H9 (cell line): ENCODE measurements around the gene HHATL. TPM values are rescaled to one million over a fixed set of nuclear protein-coding genes. Genes with fewer than 3 reads are reported as not detected.
"Not testable (repeated sequence)": the region's sequence is repeated elsewhere in the genome, so short reads cannot be mapped to it uniquely, and the experiment has no call there.

Experiments used
- DNase-seq: peaks from one replicate; pipeline ENCODE4 v3.0.0-alpha.2; 2017
- H2AFZ ChIP-seq: one replicate; pipeline ENCODE4 v1.6.1; 2013; ENCODE audit warnings: mild to moderate bottlenecking, low read length, control low read depth, moderate library complexity
- H2AK5ac ChIP-seq: 2 replicates; pipeline ENCODE4 v1.6.1; 2013; ENCODE audit warnings: low read length, control low read depth, mixed read lengths; ENCODE audit not compliant: insufficient read length
- H2BK120ac ChIP-seq: one replicate; pipeline ENCODE4 v1.6.1; 2013; ENCODE audit warnings: low read depth, mild to moderate bottlenecking, low read length, control low read depth, inconsistent platforms; ENCODE audit not compliant: poor library complexity, severe bottlenecking
- H2BK12ac ChIP-seq: 2 replicates; pipeline ENCODE4 v1.6.1; 2013; ENCODE audit warnings: low read length, control low read depth, mixed read lengths, low read depth; ENCODE audit not compliant: insufficient read length
- H2BK15ac ChIP-seq: 2 replicates; pipeline ENCODE4 v1.6.1; 2013; ENCODE audit warnings: low read depth, low read length, control low read depth
- H2BK20ac ChIP-seq: one replicate; pipeline ENCODE4 v1.6.1; 2013; ENCODE audit warnings: low read depth, mild to moderate bottlenecking, low read length, control low read depth, inconsistent platforms; ENCODE audit not compliant: poor library complexity, severe bottlenecking
- H2BK5ac ChIP-seq: 2 replicates; pipeline ENCODE4 v1.6.1; 2013; ENCODE audit warnings: low read length, control low read depth, mixed read lengths; ENCODE audit not compliant: insufficient read length
- H3K14ac ChIP-seq: 2 replicates; pipeline ENCODE4 v1.6.1; 2013; ENCODE audit warnings: low read length, control low read depth; ENCODE audit not compliant: insufficient read depth
- H3K18ac ChIP-seq: 2 replicates; pipeline ENCODE4 v1.6.1; 2013; ENCODE audit warnings: low read depth, mild to moderate bottlenecking, mixed read lengths, low read length, control low read depth; ENCODE audit not compliant: insufficient read length
- H3K23ac ChIP-seq: 2 replicates; pipeline ENCODE4 v1.6.1; 2013; ENCODE audit warnings: low read length, control low read depth, mixed read lengths, low read depth; ENCODE audit not compliant: insufficient read length
- H3K23me2 ChIP-seq: 2 replicates; pipeline ENCODE4 v1.6.1; 2013; ENCODE audit warnings: low read depth, mild to moderate bottlenecking, mixed read lengths, low read length, control low read depth; ENCODE audit not compliant: insufficient read length, poor library complexity, severe bottlenecking
- H3K27ac ChIP-seq: 2 replicates; pipeline ENCODE4 v1.5.1; 2013; ENCODE audit warnings: low read length, control low read depth, mixed read lengths, low read depth; ENCODE audit not compliant: insufficient read length
- H3K27me3 ChIP-seq: 2 replicates; pipeline ENCODE4 v1.6.1; 2013; ENCODE audit warnings: low read length, control low read depth, inconsistent platforms; ENCODE audit not compliant: insufficient read depth
- H3K4ac ChIP-seq: 2 replicates; pipeline ENCODE4 v1.6.1; 2013; ENCODE audit warnings: low read depth, mild to moderate bottlenecking, control low read depth, inconsistent platforms, low read length, moderate library complexity
- H3K4me1 ChIP-seq: 2 replicates; pipeline ENCODE4 v1.6.1; 2013; ENCODE audit warnings: low read length, control low read depth, inconsistent platforms; ENCODE audit not compliant: insufficient read depth
- H3K4me2 ChIP-seq: 2 replicates; pipeline ENCODE4 v1.6.1; 2013; ENCODE audit warnings: low read length, control low read depth, mixed read lengths; ENCODE audit not compliant: insufficient read length, insufficient read depth
- H3K56ac ChIP-seq: 2 replicates; pipeline ENCODE4 v1.6.1; 2013; ENCODE audit warnings: low read depth, mild to moderate bottlenecking, mixed read lengths, low read length, control low read depth; ENCODE audit not compliant: insufficient read length
- H3K79me1 ChIP-seq: 2 replicates; pipeline ENCODE4 v1.6.1; 2013; ENCODE audit warnings: low read depth, mild to moderate bottlenecking, moderate library complexity, low read length, control low read depth, inconsistent platforms; ENCODE audit not compliant: insufficient read depth, poor library complexity, severe bottlenecking
- H3K79me2 ChIP-seq: 2 replicates; pipeline ENCODE4 v1.6.1; 2013; ENCODE audit warnings: low read length, control low read depth, inconsistent platforms; ENCODE audit not compliant: insufficient read depth
- H3K9ac ChIP-seq: 2 replicates; pipeline ENCODE4 v1.6.1; 2013; ENCODE audit warnings: low read length, control low read depth, mixed read lengths; ENCODE audit not compliant: insufficient read length; ENCODE audit errors: extremely low read depth
- H3K9me3 ChIP-seq: one replicate; pipeline ENCODE4 v1.6.1; 2013; ENCODE audit warnings: low read depth, low read length, inconsistent platforms; ENCODE audit not compliant: control insufficient read depth
- H3T11ph ChIP-seq: one replicate; pipeline ENCODE4 v1.6.1; 2013; ENCODE audit warnings: mild to moderate bottlenecking, low read length, control low read depth, inconsistent platforms
- H4K20me1 ChIP-seq: one replicate; pipeline ENCODE4 v1.6.1; 2013; ENCODE audit not compliant: control insufficient read depth, insufficient read length, insufficient read depth
- H4K5ac ChIP-seq: 2 replicates; pipeline ENCODE4 v1.6.1; 2013; ENCODE audit warnings: low read depth, mild to moderate bottlenecking, mixed read lengths, low read length, control low read depth; ENCODE audit not compliant: insufficient read length
- H4K8ac ChIP-seq: replicated peaks from 2 replicates; pipeline ENCODE4 v1.6.1; 2013; ENCODE audit warnings: low read length, control low read depth, mixed read lengths, low read depth; ENCODE audit not compliant: insufficient read length
- H4K91ac ChIP-seq: 2 replicates; pipeline ENCODE4 v1.6.1; 2013; ENCODE audit warnings: low read depth, mild to moderate bottlenecking, moderate library complexity, mixed read lengths, low read length, control low read depth; ENCODE audit not compliant: insufficient read length
- H3K27ac Mint-ChIP-seq, 3 experiments: 2 replicates in 2 of 3; 3 replicates in 1 of 3; pipeline ENCODE4 v1.8.0; 2020 to 2021; ENCODE audit warnings: mixed read lengths in 3 of 3, mild to moderate bottlenecking in 1 of 3, moderate library complexity in 1 of 3
- H3K27me3 Mint-ChIP-seq: 2 replicates; pipeline ENCODE4 v1.8.0; 2021; ENCODE audit warnings: low read depth, mild to moderate bottlenecking, moderate library complexity, mixed read lengths
- H3K36me3 Mint-ChIP-seq, 3 experiments: 2 replicates in 2 of 3; 3 replicates in 1 of 3; pipeline ENCODE4 v1.8.0; 2020 to 2021; ENCODE audit warnings: low read depth in 3 of 3, mixed read lengths in 3 of 3; ENCODE audit not compliant: insufficient read depth in 1 of 3
- H3K4me1 Mint-ChIP-seq, 2 experiments: 2 replicates each; pipeline ENCODE4 v1.8.0; 2020; ENCODE audit warnings: mixed read lengths in 2 of 2
- H3K4me3 Mint-ChIP-seq, 2 experiments: 2 replicates in 1 of 2; 3 replicates in 1 of 2; pipeline ENCODE4 v1.8.0; 2020 to 2021; ENCODE audit warnings: mild to moderate bottlenecking in 2 of 2, mixed read lengths in 2 of 2, moderate library complexity in 1 of 2
- H3K9me3 Mint-ChIP-seq, 2 experiments: 2 replicates in 1 of 2; 3 replicates in 1 of 2; pipeline ENCODE4 v1.8.0; 2020; ENCODE audit warnings: mild to moderate bottlenecking in 2 of 2, mixed read lengths in 2 of 2, moderate library complexity in 1 of 2
- CTCF ChIP-seq: fragments of 200-600 bp; sonication (generic); conservative IDR thresholded peaks from 3 replicates; pipeline ENCODE4 v1.8.0; 2021; ENCODE audit warnings: antibody characterized with exemption, mild to moderate bottlenecking
- WGBS: extraction: QIAGEN DNeasy Blood & Tissue Kit; methylation state at CpG from one replicate; pipeline ENCODE4 v1.1.7; 2013; ENCODE audit warnings: missing lambda C conversion rate, low lambda C conversion rate, mixed read lengths; ENCODE audit not compliant: insufficient read length; ENCODE audit errors: extremely low coverage; 5-methylcytosine and 5-hydroxymethylcytosine counted together
- total RNA-seq: library from RNA; stranded (reverse); gene quantifications from 2 replicates; pipeline ENCODE4 v1.2.1, GENCODE V29; 2021

HHATL gene
- total RNA-seq, 1 experiment from 2014 or later, result 0.46 TPM

- H3K27ac ChIP-seq, result no peak overlapping the region
- DNase-seq, result no peak
- H3K27ac Mint-ChIP-seq, result peak overlapping the region in 1 of 3 experiments; percentile 13; a peak in 1 of 7 replicates
- no peak overlapping the region for H3T11ph ChIP-seq
- H3K14ac ChIP-seq, result no peak overlapping the region
- no peaks in the 10 kb centered on the region for H3K79me2 ChIP-seq
- no peak overlapping the region for H3K9ac ChIP-seq
- no peak overlapping the region for H2BK5ac ChIP-seq
- H3K27me3 ChIP-seq, result no peaks in the 10 kb centered on the region
- H3K4me1 Mint-ChIP-seq, result peaks cover 8 to 16% of the 10 kb centered on the region in 2 experiments
- no peaks in the 10 kb centered on the region for H3K9me3 ChIP-seq
- no peak overlapping the region for H3K4me3 Mint-ChIP-seq
- H3K23me2 ChIP-seq, result no peaks in the 10 kb centered on the region
- no peak overlapping the region for H4K8ac ChIP-seq
- no peak overlapping the region for H3K18ac ChIP-seq
- no peak for TF ChIP-seq CTCF
- H2BK15ac ChIP-seq, result no peak overlapping the region
- H3K56ac ChIP-seq, result no peak overlapping the region
- no peaks in the 10 kb centered on the region for H3K4me1 ChIP-seq
- H3K27me3 Mint-ChIP-seq, result peaks cover 2% of the 10 kb centered on the region
- H4K20me1 ChIP-seq, result no peaks in the 10 kb centered on the region
- no peak overlapping the region for H2BK120ac ChIP-seq
- H3K36me3 Mint-ChIP-seq, result no peaks in the 10 kb centered on the region; a peak in 1 of 7 replicates
- no peak overlapping the region for H2BK12ac ChIP-seq
- no peak overlapping the region for H3K4me2 ChIP-seq
- H4K91ac ChIP-seq, result no peak overlapping the region
- no peak overlapping the region for H4K5ac ChIP-seq
- no peak overlapping the region for H2BK20ac ChIP-seq
- no peak overlapping the region for H2AK5ac ChIP-seq
- no peak overlapping the region for H2AFZ ChIP-seq
- no peak overlapping the region for H3K23ac ChIP-seq
- H3K4ac ChIP-seq, result no peak overlapping the region
- no CpG with 5 or more reads among the region's 2 CpGs for WGBS
- H3K9me3 Mint-ChIP-seq, result peaks cover 0 to 2% of the 10 kb centered on the region in 2 experiments; a peak in 1 of 5 replicates
- no peaks in the 10 kb centered on the region for H3K79me1 ChIP-seq
Measured at GRCh38 chr3:42723219-42723618, 20.6 kb upstream of the HHATL start.

- not testable (repeated sequence) for H2BK120ac ChIP-seq, H3K23me2 ChIP-seq, H3K4me1 ChIP-seq, H2BK12ac ChIP-seq, H3K4me2 ChIP-seq, H2AK5ac ChIP-seq, H3K14ac ChIP-seq, H4K5ac ChIP-seq, H2BK15ac ChIP-seq, H3K36me3 Mint-ChIP-seq, H2BK20ac ChIP-seq, H3K27me3 ChIP-seq, H3K9ac ChIP-seq, H3K18ac ChIP-seq, H3K4ac ChIP-seq, H3K27me3 Mint-ChIP-seq, H3T11ph ChIP-seq, H3K4me3 Mint-ChIP-seq, H4K20me1 ChIP-seq, H2BK5ac ChIP-seq, H3K9me3 Mint-ChIP-seq, DNase-seq, H3K56ac ChIP-seq, H3K23ac ChIP-seq, H4K8ac ChIP-seq, H3K4me1 Mint-ChIP-seq, H3K27ac ChIP-seq, H3K79me2 ChIP-seq, H3K9me3 ChIP-seq, H3K79me1 ChIP-seq, H2AFZ ChIP-seq, H4K91ac ChIP-seq, H3K27ac Mint-ChIP-seq
- no CpG with 5 or more reads among the region's 3 CpGs for WGBS
Measured at GRCh38 chr3:42722442-42722841, 19.8 kb upstream of the HHATL start.
